ENCODE measurements around the gene SNRPB. TPM values are rescaled to one million over a fixed set of nuclear protein-coding genes. Genes with fewer than 3 reads are reported as not detected.
"Not testable (repeated sequence)": the region's sequence is repeated elsewhere in the genome, so short reads cannot be mapped to it uniquely, and the experiment has no call there.

Gene SNRPB
- polyA plus RNA-seq, 1 donor = 143 TPM

- Histone ChIP-seq H3K36me3 (ENCODE audit: control insufficient read depth, insufficient read depth, low read length) (no peaks in the 10 kb centered on the region), H3K4me1 (ENCODE audit: control insufficient read depth, insufficient read depth, low read length) (peaks cover 11% of the 10 kb centered on the region), H3K9me3 (ENCODE audit: control insufficient read depth, low read depth, low read length) (no peaks in the 10 kb centered on the region), H3K27me3 (ENCODE audit: control insufficient read depth, insufficient read depth, low read length) (no peaks in the 10 kb centered on the region), H3K4me3 (ENCODE audit: low read length) (peak within 1 kb of the TSS; percentile 67), H3K27ac (ENCODE audit: low read length) (peak within 1 kb of the TSS; percentile 83)
- peak; percentile 89 to 95 for DNase-seq
- no CpG with 5 or more reads among the region's 53 CpGs for WGBS (ENCODE audit: insufficient coverage, low lambda C conversion rate)
Observed at GRCh38 chr20:2508631-2509467, 38.3 kb upstream of the SNRPB start, which contains the start of gene ZNF343. Gene ZNF343 (minus strand): TSS chr20:2508915. CDS start chr20:2493895, 15,020 bp downstream.

GRCh38 chr20:2507875-2508630 lies 37.5 kb upstream of the SNRPB start:
- Histone ChIP-seq H3K36me3 (ENCODE audit: control insufficient read depth, insufficient read depth, low read length) (no peaks in the 10 kb centered on the region), H3K4me1 (ENCODE audit: control insufficient read depth, insufficient read depth, low read length) (peaks cover 11% of the 10 kb centered on the region), H3K4me3 (ENCODE audit: low read length) (peak overlapping the region; percentile 67), H3K27ac (ENCODE audit: low read length) (no peak overlapping the region), H3K27me3 (ENCODE audit: control insufficient read depth, insufficient read depth, low read length) (no peaks in the 10 kb centered on the region), H3K9me3 (ENCODE audit: control insufficient read depth, low read depth, low read length) (no peaks in the 10 kb centered on the region)
- DNase-seq = peak; percentile 16 to 50
- no CpG with 5 or more reads among the region's 22 CpGs for WGBS (ENCODE audit: insufficient coverage, low lambda C conversion rate)

- peaks cover 11% of the 10 kb centered on the region for H3K4me1 ChIP-seq (ENCODE audit: control insufficient read depth, insufficient read depth, low read length)
- no peak overlapping the region for H3K4me3 ChIP-seq (ENCODE audit: low read length)
- H3K27ac ChIP-seq (ENCODE audit: low read length) = no peak overlapping the region
- no peaks in the 10 kb centered on the region for H3K36me3 ChIP-seq (ENCODE audit: control insufficient read depth, insufficient read depth, low read length)
- WGBS (ENCODE audit: insufficient coverage, low lambda C conversion rate) = 80% methylated on average over 1 of the region's 5 CpGs
- DNase-seq = no peak
- no peaks in the 10 kb centered on the region for H3K27me3 ChIP-seq (ENCODE audit: control insufficient read depth, insufficient read depth, low read length)
- H3K9me3 ChIP-seq (ENCODE audit: control insufficient read depth, low read depth, low read length) = no peaks in the 10 kb centered on the region
Observed at GRCh38 chr20:2507464-2507863, 36.9 kb upstream of the SNRPB start.

- no CpG with 5 or more reads among the region's 5 CpGs for WGBS (ENCODE audit: insufficient coverage, low lambda C conversion rate)
- not testable (repeated sequence) for H3K4me3 ChIP-seq (ENCODE audit: low read length); H3K36me3 ChIP-seq (ENCODE audit: control insufficient read depth, insufficient read depth, low read length); H3K27ac ChIP-seq (ENCODE audit: low read length); DNase-seq; H3K27me3 ChIP-seq (ENCODE audit: control insufficient read depth, insufficient read depth, low read length); H3K9me3 ChIP-seq (ENCODE audit: control insufficient read depth, low read depth, low read length)
- H3K4me1 ChIP-seq (ENCODE audit: control insufficient read depth, insufficient read depth, low read length) = peaks cover 11% of the 10 kb centered on the region
Observed at GRCh38 chr20:2506426-2506825, 35.8 kb upstream of the SNRPB start.

- WGBS (ENCODE audit: insufficient coverage, low lambda C conversion rate) = no CpG with 5 or more reads among the region's 2 CpGs
- not testable (repeated sequence) for H3K4me3 ChIP-seq (ENCODE audit: low read length); H3K4me1 ChIP-seq (ENCODE audit: control insufficient read depth, insufficient read depth, low read length); H3K9me3 ChIP-seq (ENCODE audit: control insufficient read depth, low read depth, low read length); H3K27me3 ChIP-seq (ENCODE audit: control insufficient read depth, insufficient read depth, low read length); H3K27ac ChIP-seq (ENCODE audit: low read length); H3K36me3 ChIP-seq (ENCODE audit: control insufficient read depth, insufficient read depth, low read length); DNase-seq
Observed at GRCh38 chr20:2504803-2505202, 34.2 kb upstream of the SNRPB start.

GRCh38 chr20:2502808-2503384 lies 32.3 kb upstream of the SNRPB start:
- DNase-seq; H3K4me1 ChIP-seq (ENCODE audit: control insufficient read depth, insufficient read depth, low read length); H3K27me3 ChIP-seq (ENCODE audit: control insufficient read depth, insufficient read depth, low read length); H3K4me3 ChIP-seq (ENCODE audit: low read length); H3K27ac ChIP-seq (ENCODE audit: low read length); H3K9me3 ChIP-seq (ENCODE audit: control insufficient read depth, low read depth, low read length): not testable (repeated sequence)
- WGBS (ENCODE audit: insufficient coverage, low lambda C conversion rate) = no CpG with 5 or more reads among the region's 2 CpGs
- H3K36me3 ChIP-seq (ENCODE audit: control insufficient read depth, insufficient read depth, low read length) = peaks cover 17% of the 10 kb centered on the region

- Histone ChIP-seq H3K36me3 (ENCODE audit: control insufficient read depth, insufficient read depth, low read length) (peaks cover 69% of the 10 kb centered on the region), H3K9me3 (ENCODE audit: control insufficient read depth, low read depth, low read length) (no peaks in the 10 kb centered on the region), H3K4me1 (ENCODE audit: control insufficient read depth, insufficient read depth, low read length) (no peaks in the 10 kb centered on the region), H3K27ac (ENCODE audit: low read length) (no peak overlapping the region), H3K4me3 (ENCODE audit: low read length) (no peak overlapping the region), H3K27me3 (ENCODE audit: control insufficient read depth, insufficient read depth, low read length) (no peaks in the 10 kb centered on the region)
- WGBS (ENCODE audit: insufficient coverage, low lambda C conversion rate) = 100% methylated on average over 1 of the region's 4 CpGs
- DNase-seq = no peak
Observed at GRCh38 chr20:2485661-2486060, 15.1 kb upstream of the SNRPB start.

- Histone ChIP-seq H3K27ac (ENCODE audit: low read length) (no peak overlapping the region), H3K27me3 (ENCODE audit: control insufficient read depth, insufficient read depth, low read length) (no peaks in the 10 kb centered on the region), H3K4me1 (ENCODE audit: control insufficient read depth, insufficient read depth, low read length) (no peaks in the 10 kb centered on the region), H3K4me3 (ENCODE audit: low read length) (no peak overlapping the region), H3K9me3 (ENCODE audit: control insufficient read depth, low read depth, low read length) (no peaks in the 10 kb centered on the region), H3K36me3 (ENCODE audit: control insufficient read depth, insufficient read depth, low read length) (peaks cover 72% of the 10 kb centered on the region)
- no peak for DNase-seq
- no CpG with 5 or more reads among the region's 2 CpGs for WGBS (ENCODE audit: insufficient coverage, low lambda C conversion rate)
Observed at GRCh38 chr20:2485080-2485479, 14.5 kb upstream of the SNRPB start.

- H3K36me3 ChIP-seq (ENCODE audit: control insufficient read depth, insufficient read depth, low read length) = peaks cover 65% of the 10 kb centered on the region
- DNase-seq = no peak
- WGBS (ENCODE audit: insufficient coverage, low lambda C conversion rate) = no CpG with 5 or more reads among the region's 12 CpGs
- H3K4me3 ChIP-seq (ENCODE audit: low read length) = no peak overlapping the region
- no peaks in the 10 kb centered on the region for H3K9me3 ChIP-seq (ENCODE audit: control insufficient read depth, low read depth, low read length)
- H3K27ac ChIP-seq (ENCODE audit: low read length) = no peak overlapping the region
- H3K27me3 ChIP-seq (ENCODE audit: control insufficient read depth, insufficient read depth, low read length) = no peaks in the 10 kb centered on the region
- H3K4me1 ChIP-seq (ENCODE audit: control insufficient read depth, insufficient read depth, low read length) = no peaks in the 10 kb centered on the region
Observed at GRCh38 chr20:2483504-2483903, 12.9 kb upstream of the SNRPB start.

GRCh38 chr20:2480381-2480780 lies 9.8 kb upstream of the SNRPB start:
- H3K27ac ChIP-seq (ENCODE audit: low read length) = no peak overlapping the region
- 100% methylated on average over 1 of the region's 2 CpGs for WGBS (ENCODE audit: insufficient coverage, low lambda C conversion rate)
- DNase-seq = no peak
- H3K36me3 ChIP-seq (ENCODE audit: control insufficient read depth, insufficient read depth, low read length) = peaks cover 44% of the 10 kb centered on the region
- no peak overlapping the region for H3K4me3 ChIP-seq (ENCODE audit: low read length)
- no peaks in the 10 kb centered on the region for H3K4me1 ChIP-seq (ENCODE audit: control insufficient read depth, insufficient read depth, low read length)
- H3K9me3 ChIP-seq (ENCODE audit: control insufficient read depth, low read depth, low read length) = no peaks in the 10 kb centered on the region
- H3K27me3 ChIP-seq (ENCODE audit: control insufficient read depth, insufficient read depth, low read length) = no peaks in the 10 kb centered on the region
